HepG2 (cell line): ENCODE measurements around the gene KAZALD1. TPM values are rescaled to one million over a fixed set of nuclear protein-coding genes. Genes with fewer than 3 reads are reported as not detected.
A peak's percentile ranks its signal among the peaks of the same experiment; 100 is the strongest.

Experiments
- CHD2 ChIP-seq: IDR thresholded peaks from 2 replicates; pipeline ENCODE4 v1.6.1; 2011; ENCODE audit warnings: low read depth, low read length, improper control_type of control experiment
- CHD4 ChIP-seq: fragments of 200-600 bp; sonication (generic); IDR thresholded peaks from 2 replicates; pipeline ENCODE4 v1.7.0; 2017; ENCODE audit warnings: mild to moderate bottlenecking, low read length, borderline replicate concordance
- HMG20B ChIP-seq: conservative IDR thresholded peaks from 2 replicates; pipeline ENCODE4 v1.6.1; 2016; ENCODE audit warnings: missing genetic modification reagents, missing compliant biosample characterization
- HNRNPUL1 ChIP-seq: fragments of 200-400 bp; formaldehyde crosslinking; IDR thresholded peaks from 2 replicates; pipeline ENCODE4 v1.6.1; 2017; ENCODE audit warnings: low read depth, mild to moderate bottlenecking, low read length, moderate library complexity
- MAFK ChIP-seq, 2 experiments: IDR thresholded peaks in 1 of 2; conservative IDR thresholded peaks in 1 of 2; 2 replicates each; pipeline ENCODE4 v1.6.1; 2011; ENCODE audit warnings: improper control_type of control experiment in 2 of 2, low read length in 2 of 2
- MED8 ChIP-seq: sonication (generic); formaldehyde crosslinking; IDR thresholded peaks from 2 replicates; pipeline ENCODE4 v1.8.1; 2023; ENCODE audit warnings: mild to moderate bottlenecking, missing genetic modification reagents; ENCODE audit not compliant: insufficient replicate concordance
- PLRG1 ChIP-seq: fragments of 450-650 bp; conservative IDR thresholded peaks from 2 replicates; pipeline ENCODE4 v1.6.1; 2016
- RBM22 ChIP-seq: fragments of 200-400 bp; formaldehyde crosslinking; optimal IDR thresholded peaks from 2 replicates; pipeline ENCODE3; 2017; ENCODE audit warnings: mild to moderate bottlenecking, low read length, moderate library complexity
- SMAD3 ChIP-seq: sonication (generic); formaldehyde crosslinking; IDR thresholded peaks from 2 replicates; pipeline ENCODE4 v1.4.0; 2020; ENCODE audit warnings: missing genetic modification reagents
- ZBTB46 ChIP-seq: sonication (generic); formaldehyde crosslinking; IDR thresholded peaks from 2 replicates; pipeline ENCODE4 v1.4.0; 2020; ENCODE audit warnings: mild to moderate bottlenecking, missing genetic modification reagents, borderline replicate concordance
- ZBTB7B ChIP-seq: sonication (generic); formaldehyde crosslinking; IDR thresholded peaks from 2 replicates; pipeline ENCODE4 v1.4.0; 2020; ENCODE audit warnings: missing genetic modification reagents
- ZNF234 ChIP-seq: sonication (generic); formaldehyde crosslinking; conservative IDR thresholded peaks from 2 replicates; pipeline ENCODE4 v1.5.1; 2020; ENCODE audit warnings: mild to moderate bottlenecking, missing genetic modification reagents
- ZNF264 ChIP-seq: sonication (generic); formaldehyde crosslinking; IDR thresholded peaks from 2 replicates; pipeline ENCODE4 v1.4.0; 2020; ENCODE audit warnings: missing genetic modification reagents
- ZNF446 ChIP-seq: sonication (generic); formaldehyde crosslinking; IDR thresholded peaks from 2 replicates; pipeline ENCODE4 v1.5.0; 2020; ENCODE audit warnings: mild to moderate bottlenecking, missing genetic modification reagents
- ZNF577 ChIP-seq: sonication (generic); formaldehyde crosslinking; IDR thresholded peaks from 2 replicates; pipeline ENCODE4 v1.4.0; 2020; ENCODE audit warnings: mild to moderate bottlenecking, low read depth, missing genetic modification reagents, borderline replicate concordance
- ZNF724P ChIP-seq: sonication (generic); formaldehyde crosslinking; IDR thresholded peaks from 2 replicates; pipeline ENCODE4 v1.8.0; 2022; ENCODE audit warnings: missing genetic modification reagents, borderline replicate concordance
- ZNF773 ChIP-seq: sonication (generic); formaldehyde crosslinking; IDR thresholded peaks from 2 replicates; pipeline ENCODE4 v1.4.0; 2020; ENCODE audit warnings: missing genetic modification reagents, borderline replicate concordance
- ZNF776 ChIP-seq: sonication (generic); formaldehyde crosslinking; IDR thresholded peaks from 2 replicates; pipeline ENCODE4 v1.4.0; 2020; ENCODE audit warnings: mild to moderate bottlenecking, missing genetic modification reagents
- polyA plus RNA-seq, 8 experiments: library from polyadenylated mRNA; depleted of rRNA in 3 of 8; stranded (reverse) in 7 of 8; unstranded in 1 of 8; fragments of >200 nt; fragmentation: Illumina TruSeq in 4 of 8; extraction: Trizol in 4 of 8; gene quantifications; 2 replicates each; pipeline versions ENCODE4 v1.2.1 to v1.2.3, GENCODE V29; 2011 to 2016; ENCODE audit warnings: low read depth in 4 of 8, missing spikeins in 1 of 8, mixed read lengths in 1 of 8; ENCODE audit not compliant: insufficient read depth in 1 of 8
- total RNA-seq, 5 experiments: library from RNA; depleted of rRNA; stranded (reverse); fragments of >200 nt; fragmentation: Illumina TruSeq; extraction: Trizol; gene quantifications; 2 replicates each; pipeline ENCODE4 v1.2.3, GENCODE V29; 2016; ENCODE audit warnings: low read depth in 1 of 5
- TF ChIP-seq, protein P1 (sequence below): sonication (generic); formaldehyde crosslinking; IDR thresholded peaks from 2 replicates; pipeline ENCODE4 v1.4.0; 2020; ENCODE audit warnings: missing genetic modification reagents
- TF ChIP-seq, protein P2 (sequence below): sonication (generic); formaldehyde crosslinking; IDR thresholded peaks from 2 replicates; pipeline ENCODE4 v1.9.0; 2022; ENCODE audit warnings: missing genetic modification reagents, mild to moderate bottlenecking, borderline replicate concordance
- TF ChIP-seq, protein P3 (sequence below): sonication (generic); formaldehyde crosslinking; IDR thresholded peaks from 2 replicates; pipeline ENCODE4 v1.4.0; 2020; ENCODE audit warnings: mild to moderate bottlenecking, missing genetic modification reagents

Gene KAZALD1
- total and polyA plus RNA-seq, 2 of the 13 experiments (the other 11 are each of a cell fraction or from before 2014, with no cell fraction given), result 16.7 to 27.7 TPM

- TF ChIP-seq, protein P1, sequence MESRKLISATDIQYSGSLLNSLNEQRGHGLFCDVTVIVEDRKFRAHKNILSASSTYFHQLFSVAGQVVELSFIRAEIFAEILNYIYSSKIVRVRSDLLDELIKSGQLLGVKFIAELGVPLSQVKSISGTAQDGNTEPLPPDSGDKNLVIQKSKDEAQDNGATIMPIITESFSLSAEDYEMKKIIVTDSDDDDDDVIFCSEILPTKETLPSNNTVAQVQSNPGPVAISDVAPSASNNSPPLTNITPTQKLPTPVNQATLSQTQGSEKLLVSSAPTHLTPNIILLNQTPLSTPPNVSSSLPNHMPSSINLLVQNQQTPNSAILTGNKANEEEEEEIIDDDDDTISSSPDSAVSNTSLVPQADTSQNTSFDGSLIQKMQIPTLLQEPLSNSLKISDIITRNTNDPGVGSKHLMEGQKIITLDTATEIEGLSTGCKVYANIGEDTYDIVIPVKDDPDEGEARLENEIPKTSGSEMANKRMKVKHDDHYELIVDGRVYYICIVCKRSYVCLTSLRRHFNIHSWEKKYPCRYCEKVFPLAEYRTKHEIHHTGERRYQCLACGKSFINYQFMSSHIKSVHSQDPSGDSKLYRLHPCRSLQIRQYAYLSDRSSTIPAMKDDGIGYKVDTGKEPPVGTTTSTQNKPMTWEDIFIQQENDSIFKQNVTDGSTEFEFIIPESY, result no peak
- TF ChIP-seq ZNF446, result no peak; the same call in 1 of the 2 replicates
- TF ChIP-seq SMAD3 (CRISPR knock-in tag), result no peak
- TF ChIP-seq PLRG1, result no peak
- TF ChIP-seq HNRNPUL1, result 0 out of 2 replicates have a peak, but pooled peaks have one; percentile 39
- no peak; the same call in 1 of the 2 replicates for TF ChIP-seq ZNF776 (CRISPR knock-in tag)
- TF ChIP-seq CHD2, result no peak
- no peak; the same call in 1 of the 2 replicates for TF ChIP-seq ZNF264 (CRISPR knock-in tag)
- TF ChIP-seq MED8 (CRISPR knock-in tag), result peak; percentile 8
- TF ChIP-seq RBM22, result no peak
- TF ChIP-seq, protein P2, sequence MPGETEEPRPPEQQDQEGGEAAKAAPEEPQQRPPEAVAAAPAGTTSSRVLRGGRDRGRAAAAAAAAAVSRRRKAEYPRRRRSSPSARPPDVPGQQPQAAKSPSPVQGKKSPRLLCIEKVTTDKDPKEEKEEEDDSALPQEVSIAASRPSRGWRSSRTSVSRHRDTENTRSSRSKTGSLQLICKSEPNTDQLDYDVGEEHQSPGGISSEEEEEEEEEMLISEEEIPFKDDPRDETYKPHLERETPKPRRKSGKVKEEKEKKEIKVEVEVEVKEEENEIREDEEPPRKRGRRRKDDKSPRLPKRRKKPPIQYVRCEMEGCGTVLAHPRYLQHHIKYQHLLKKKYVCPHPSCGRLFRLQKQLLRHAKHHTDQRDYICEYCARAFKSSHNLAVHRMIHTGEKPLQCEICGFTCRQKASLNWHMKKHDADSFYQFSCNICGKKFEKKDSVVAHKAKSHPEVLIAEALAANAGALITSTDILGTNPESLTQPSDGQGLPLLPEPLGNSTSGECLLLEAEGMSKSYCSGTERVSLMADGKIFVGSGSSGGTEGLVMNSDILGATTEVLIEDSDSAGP, result peak; percentile 75; the same call in 1 of the 2 replicates
- no peak for TF ChIP-seq ZBTB46 (CRISPR knock-in tag)
- TF ChIP-seq ZNF724P (CRISPR knock-in tag), result peak; percentile 36; the same call in 1 of the 2 replicates
- TF ChIP-seq ZNF234 (CRISPR knock-in tag), result no peak
- TF ChIP-seq ZBTB7B (CRISPR knock-in tag), result peak; percentile 61; the same call in 1 of the 2 replicates
- TF ChIP-seq HMG20B, result 0 out of 2 replicates have a peak, but pooled peaks have one; percentile 5
- TF ChIP-seq, protein P3, sequence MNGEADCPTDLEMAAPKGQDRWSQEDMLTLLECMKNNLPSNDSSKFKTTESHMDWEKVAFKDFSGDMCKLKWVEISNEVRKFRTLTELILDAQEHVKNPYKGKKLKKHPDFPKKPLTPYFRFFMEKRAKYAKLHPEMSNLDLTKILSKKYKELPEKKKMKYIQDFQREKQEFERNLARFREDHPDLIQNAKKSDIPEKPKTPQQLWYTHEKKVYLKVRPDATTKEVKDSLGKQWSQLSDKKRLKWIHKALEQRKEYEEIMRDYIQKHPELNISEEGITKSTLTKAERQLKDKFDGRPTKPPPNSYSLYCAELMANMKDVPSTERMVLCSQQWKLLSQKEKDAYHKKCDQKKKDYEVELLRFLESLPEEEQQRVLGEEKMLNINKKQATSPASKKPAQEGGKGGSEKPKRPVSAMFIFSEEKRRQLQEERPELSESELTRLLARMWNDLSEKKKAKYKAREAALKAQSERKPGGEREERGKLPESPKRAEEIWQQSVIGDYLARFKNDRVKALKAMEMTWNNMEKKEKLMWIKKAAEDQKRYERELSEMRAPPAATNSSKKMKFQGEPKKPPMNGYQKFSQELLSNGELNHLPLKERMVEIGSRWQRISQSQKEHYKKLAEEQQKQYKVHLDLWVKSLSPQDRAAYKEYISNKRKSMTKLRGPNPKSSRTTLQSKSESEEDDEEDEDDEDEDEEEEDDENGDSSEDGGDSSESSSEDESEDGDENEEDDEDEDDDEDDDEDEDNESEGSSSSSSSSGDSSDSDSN (CRISPR knock-in tag), result peak; percentile 91
- TF ChIP-seq MAFK (conservative IDR thresholded peaks at IDR 0.05 in 1 of 2, IDR thresholded peaks at IDR 0.05 in 1 of 2; ENCODE audit: low read length in 2 of 2), result no peak
- 0 out of 2 replicates have a peak, but pooled peaks have one; percentile 15 for TF ChIP-seq CHD4
- no peak for TF ChIP-seq ZNF773 (CRISPR knock-in tag)
- no peak for TF ChIP-seq ZNF577 (CRISPR knock-in tag)
Measured at GRCh38 chr10:101066146-101066895, 4.5 kb downstream of the KAZALD1 start (continued).
